HG03139 (cell line): ENCODE data around the gene ERCC8.
A peak's percentile ranks its signal among the peaks of the same experiment; 100 is the strongest.
"Not testable (repeated sequence)": the region's sequence is repeated elsewhere in the genome, so short reads cannot be mapped to it uniquely, and the experiment has no call there.

ENCODE experiments used
- ATAC-seq: cut with Tn5 transposase; IDR thresholded peaks from one replicate; pipeline ENCODE4 v1.9.1; 2021; ENCODE audit not compliant: unreplicated experiment

Gene ERCC8

DNA sequence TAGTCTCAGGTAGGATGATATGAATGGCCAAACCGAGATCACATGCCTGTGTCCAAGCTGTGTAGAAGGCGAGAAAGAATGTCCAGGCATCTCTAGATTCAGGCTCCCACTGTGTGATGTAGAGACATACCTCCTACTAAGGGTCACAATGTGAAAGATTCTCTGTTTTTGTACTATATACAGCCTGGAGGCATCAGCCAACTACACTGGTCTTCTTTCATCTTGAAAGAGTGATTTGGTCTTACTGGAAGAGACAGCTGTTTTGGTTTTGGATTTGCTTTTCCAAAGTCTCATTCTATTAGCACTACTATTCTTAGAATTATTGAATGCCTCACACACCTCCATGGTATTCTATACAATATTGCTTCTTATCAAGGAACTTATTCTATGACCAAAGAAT lies 26.4 kb downstream of the ERCC8 start:
- no peak for ATAC-seq

- no peak for ATAC-seq
Observed at GRCh38 chr5:60916646-60917045, 28.2 kb downstream of the ERCC8 start.

GRCh38 chr5:60903356-60903755 lies 41.5 kb downstream of the ERCC8 start:
- ATAC-seq: no peak

GRCh38 chr5:60896991-60897390 lies 47.9 kb downstream of the ERCC8 start:
- no peak for ATAC-seq

- no peak for ATAC-seq
Observed at GRCh38 chr5:60893521-60893920, 51.3 kb downstream of the ERCC8 start.

GRCh38 chr5:60891667-60892066 lies 53.2 kb downstream of the ERCC8 start:
- ATAC-seq: no peak

DNA sequence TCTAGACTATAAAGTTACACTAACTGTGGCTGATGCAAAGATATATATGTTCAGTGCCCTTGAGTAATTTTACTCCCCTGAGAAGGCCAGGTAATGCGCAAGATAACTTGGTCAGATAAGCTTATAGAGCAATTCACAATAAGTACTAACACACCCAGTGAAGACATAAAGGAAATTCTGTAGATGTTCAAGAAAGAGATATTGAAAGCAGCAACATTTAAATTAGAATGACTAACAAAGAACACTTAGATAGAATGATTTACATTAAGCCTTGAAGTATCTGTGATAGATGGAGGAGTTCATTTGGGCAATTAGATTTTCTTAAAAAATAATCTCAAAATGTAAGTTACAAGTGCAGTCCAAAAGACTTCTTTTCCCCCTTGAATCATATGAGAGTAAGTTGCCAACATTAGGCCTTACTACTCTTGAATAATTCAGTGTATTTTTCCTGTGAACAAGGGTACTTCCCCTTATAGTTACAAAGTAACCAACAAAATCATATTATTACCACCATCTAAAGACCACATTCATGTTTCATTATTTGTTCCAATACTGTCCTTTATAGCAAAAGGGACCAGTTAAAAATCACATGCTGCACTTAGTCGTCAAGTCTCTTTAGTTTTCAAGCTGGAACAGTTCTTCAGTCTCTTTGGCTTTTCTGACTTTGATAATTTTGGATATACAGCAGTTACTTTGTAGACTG lies 56.4 kb downstream of the ERCC8 start:
- ATAC-seq: no peak

- ATAC-seq: no peak
Observed at GRCh38 chr5:60887746-60888145, 57.1 kb downstream of the ERCC8 start.

GRCh38 chr5:60887096-60887495 lies 57.8 kb downstream of the ERCC8 start:
- ATAC-seq: no peak

DNA sequence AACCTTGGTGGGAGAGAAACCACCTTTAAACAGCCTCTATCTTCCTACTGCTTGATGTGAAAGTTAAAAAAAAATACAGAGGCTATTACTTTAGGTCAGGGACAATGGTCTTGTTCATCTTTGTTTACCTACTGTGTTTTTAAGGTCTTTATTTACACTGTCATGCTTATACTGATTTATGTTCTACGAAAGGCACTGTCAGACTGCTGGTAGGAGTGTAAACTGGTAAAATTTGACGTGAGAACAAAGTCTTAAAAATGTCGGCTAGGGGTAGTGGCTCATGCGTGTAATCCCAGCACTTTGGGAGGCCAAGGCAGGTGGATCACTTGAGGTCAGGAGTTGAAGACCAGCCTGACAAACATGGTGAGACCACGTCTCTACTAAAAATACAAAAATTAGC lies 58.7 kb downstream of the ERCC8 start:
- ATAC-seq: no peak

DNA sequence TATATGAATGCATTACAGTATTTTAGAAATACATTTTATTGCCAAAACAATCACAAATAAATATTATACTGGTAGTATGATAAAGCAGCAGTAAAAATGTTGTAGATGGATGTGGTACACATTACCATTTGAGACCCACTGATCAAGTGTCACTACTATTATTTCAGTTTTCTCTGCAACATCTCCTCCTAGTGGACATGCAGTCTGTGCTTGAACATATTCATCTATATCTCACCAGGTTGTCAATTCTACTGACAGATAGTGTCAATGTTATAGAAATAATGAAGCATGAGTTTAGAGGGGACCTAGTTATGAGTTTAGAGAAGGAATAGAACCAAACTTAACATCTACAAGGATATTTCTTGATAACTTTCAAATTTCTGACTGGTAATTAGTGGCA lies 61.6 kb downstream of the ERCC8 start:
- no peak for ATAC-seq

DNA sequence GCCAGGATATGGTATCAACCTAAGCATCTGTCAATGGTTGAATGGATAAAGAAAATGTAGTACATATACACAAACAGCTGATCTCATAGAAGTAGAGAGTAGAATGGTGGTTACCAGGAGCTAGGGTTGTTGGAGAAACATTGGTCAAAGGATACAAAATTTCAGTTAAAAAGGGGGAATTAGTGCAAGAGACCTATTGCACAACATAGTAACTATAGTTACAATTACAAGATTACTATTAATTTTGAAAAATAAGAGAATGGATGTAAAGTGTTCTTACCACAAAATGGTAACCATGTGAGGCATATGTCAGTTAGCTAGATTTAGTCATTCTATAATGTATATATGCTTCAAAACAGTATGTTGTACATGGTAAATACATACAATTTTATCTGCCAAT lies 72.0 kb downstream of the ERCC8 start:
- no peak for ATAC-seq

GRCh38 chr5:60870857-60871256 lies 74.0 kb downstream of the ERCC8 start:
- ATAC-seq: no peak

DNA sequence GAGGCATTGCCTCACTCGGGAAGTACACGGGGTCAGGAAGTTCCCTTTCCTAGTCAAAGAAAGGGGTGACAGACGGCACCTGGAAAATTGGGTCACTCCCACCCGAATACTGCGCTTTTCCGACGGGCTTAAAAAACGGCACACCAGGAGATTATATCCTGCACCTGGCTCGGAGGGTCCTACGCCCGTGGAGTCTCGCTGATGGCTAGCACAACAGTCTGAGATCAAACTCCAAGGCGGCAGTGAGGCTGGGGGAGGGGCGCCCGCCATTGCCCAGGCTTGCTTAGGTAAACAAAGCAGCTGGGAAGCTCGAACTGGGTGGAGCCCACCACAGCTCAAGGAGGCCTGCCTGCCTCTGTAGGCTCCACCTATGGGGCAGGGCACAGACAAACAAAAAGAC lies 84.3 kb downstream of the ERCC8 start:
- ATAC-seq: not testable (repeated sequence)

DNA sequence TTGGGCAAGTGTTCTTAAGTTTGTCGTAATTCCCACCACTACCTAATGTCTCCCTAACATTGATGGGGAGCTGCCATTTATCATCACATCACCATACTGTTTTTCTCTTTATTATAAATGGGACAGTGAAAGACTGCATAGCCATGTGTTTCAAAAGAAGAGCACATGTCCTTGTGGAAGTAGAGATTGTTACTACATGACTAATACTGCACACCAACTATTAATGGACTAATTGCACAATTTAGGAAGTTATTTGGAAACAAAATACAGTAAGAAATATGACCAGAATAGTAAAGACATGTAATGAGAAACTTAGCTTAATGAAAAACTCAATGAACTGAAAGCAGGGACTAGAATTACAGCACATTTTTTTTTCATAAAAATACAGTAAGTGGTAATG lies 88.8 kb downstream of the ERCC8 start:
- ATAC-seq: no peak

GRCh38 chr5:60852940-60853339 lies 91.9 kb downstream of the ERCC8 start:
- no peak for ATAC-seq

DNA sequence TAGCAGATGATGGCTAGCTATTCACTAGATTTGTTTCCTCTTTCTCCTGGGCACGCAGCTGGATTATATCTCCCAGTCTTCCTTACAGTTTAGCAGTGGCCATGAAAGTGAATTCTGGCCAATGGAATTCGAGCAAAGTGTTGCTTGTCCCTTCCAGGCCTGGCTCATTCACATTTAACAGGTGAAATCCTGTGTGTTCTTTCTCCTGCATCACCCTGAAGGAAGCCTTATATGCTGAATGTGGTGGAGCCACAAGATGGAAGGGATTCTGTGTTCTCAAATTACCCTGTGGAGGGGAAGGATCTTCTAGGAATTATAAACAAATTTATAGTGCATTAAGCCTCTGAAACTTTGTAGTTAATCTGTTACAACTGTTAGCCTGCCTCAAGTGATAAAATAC lies 92.6 kb downstream of the ERCC8 start:
- ATAC-seq: no peak

DNA sequence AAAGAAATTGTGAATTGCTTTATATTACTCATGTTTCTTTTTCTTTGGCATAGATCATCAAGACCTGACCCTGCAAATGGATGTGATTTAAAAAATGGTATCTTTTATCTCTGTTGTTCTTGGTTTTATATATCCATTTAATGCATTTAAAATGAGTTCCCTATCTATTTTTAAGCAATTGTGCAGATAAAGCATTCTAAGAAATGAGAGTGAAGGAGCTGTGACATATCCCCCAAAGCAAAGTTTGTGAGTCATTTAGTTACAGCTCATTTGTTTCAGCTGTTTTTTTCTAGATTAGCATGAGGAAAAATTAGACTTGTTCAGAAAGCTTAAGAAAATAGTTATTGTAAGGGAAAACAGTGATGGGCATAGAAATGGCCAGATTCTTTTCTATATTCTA lies 93.2 kb downstream of the ERCC8 start:
- no peak for ATAC-seq

- ATAC-seq: no peak
Observed at GRCh38 chr5:60846298-60846697, 98.6 kb downstream of the ERCC8 start.

- peak; percentile 91 for ATAC-seq
Observed at GRCh38 chr5:60843936-60844905, 100.6 kb downstream of the ERCC8 start, which contains the start of gene ELOVL7. Gene ELOVL7 (minus strand): TSS chr5:60844269. CDS start chr5:60787397, 56,872 bp downstream.

DNA sequence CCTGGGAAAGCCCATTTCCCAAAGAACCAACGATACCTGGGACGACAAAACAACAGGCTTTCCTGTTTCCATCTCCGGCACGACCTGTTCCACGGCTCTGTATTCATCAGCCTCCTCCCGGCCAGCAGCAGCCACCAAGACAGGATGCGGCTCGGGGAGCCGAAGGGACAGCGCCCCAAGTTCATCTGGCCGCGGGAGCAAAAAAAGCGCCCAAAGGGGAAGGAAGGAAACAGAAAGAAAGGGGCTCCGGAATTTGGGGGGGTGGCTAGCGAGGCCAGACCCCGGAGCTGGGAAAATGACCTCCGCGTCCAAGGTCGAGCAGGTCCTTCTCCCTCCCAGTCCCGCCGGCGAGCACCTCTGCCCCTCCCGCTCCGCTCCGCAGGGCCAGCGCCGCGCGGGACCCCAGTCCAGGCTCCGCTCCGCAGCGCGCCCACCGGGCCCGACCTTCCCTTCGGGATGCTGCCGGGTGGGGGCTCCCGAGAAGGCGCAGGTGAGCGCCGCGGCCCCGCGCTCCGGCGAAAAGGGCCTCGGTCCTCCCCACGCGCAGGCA lies 101.4 kb downstream of the ERCC8 start:
- peak; percentile 16 for ATAC-seq

- ATAC-seq: no peak
Observed at GRCh38 chr5:60842871-60843385, 101.9 kb downstream of the ERCC8 start.
